Ovary (tissue), 9 donors: ENCODE data around the gene NRXN3. TPM values are rescaled to one million over a fixed set of nuclear protein-coding genes. Genes with fewer than 3 reads are reported as not detected.

ENCODE experiments used
- DNase-seq, 5 donors: peaks; one replicate each; pipeline ENCODE4 v3.0.0-alpha.2; 2019 to 2020
- H3K27ac ChIP-seq, 2 donors: fragments of 200-600 bp; one replicate each; pipeline versions ENCODE4 v1.5.1 to v1.8.0; 2019 to 2022
- H3K27me3 ChIP-seq: fragments of 200-600 bp; one replicate; pipeline ENCODE4 v1.8.0; 2022
- H3K36me3 ChIP-seq: fragments of 200-600 bp; sonication (generic); one replicate; pipeline ENCODE4 v1.5.1; 2019
- H3K4me1 ChIP-seq: one replicate; pipeline ENCODE4 v1.8.1; 2013; ENCODE audit warnings: mild to moderate bottlenecking, moderate library complexity; ENCODE audit not compliant: insufficient read depth
- H3K4me3 ChIP-seq: fragments of 200-600 bp; sonication (generic); one replicate; pipeline ENCODE4 v1.5.1; 2017
- H3K9me3 ChIP-seq, 2 donors: fragments of 200-600 bp in 1 of 2; sonication (generic) in 1 of 2; one replicate each; pipeline versions ENCODE4 v1.5.1 to v1.8.1; 2013 to 2019; ENCODE audit warnings: mild to moderate bottlenecking in 1 of 2, moderate library complexity in 1 of 2
- EP300 ChIP-seq: sonication (generic); formaldehyde crosslinking; IDR thresholded peaks from one replicate; pipeline ENCODE4 v1.6.1; 2017; ENCODE audit warnings: antibody characterized with exemption
- POLR2A ChIP-seq: fragments of 450-650 bp; IDR thresholded peaks from one replicate; pipeline ENCODE4 v1.6.1; 2017; ENCODE audit warnings: antibody characterized with exemption, mild to moderate bottlenecking, moderate library complexity
- WGBS, 3 donors: extraction: QIAGEN DNeasy Blood & Tissue Kit in 1 of 3; methylation state at CpG; one replicate each; pipeline versions ENCODE4 v1.1.5 to v1.1.7; 2013 to 2017; 5-methylcytosine and 5-hydroxymethylcytosine counted together
- intact Hi-C, 4 donors: fragments of 100-400 bp; cut with DNase I; formaldehyde crosslinking; loops; one replicate each; pipeline versions ENCODE4 v1.11.0 to v1.15.1; 2022 to 2023
- polyA plus RNA-seq, 2 donors: library from polyadenylated mRNA; stranded (reverse); fragments of 200-250 nt in 1 of 2; fragments of 350-450 nt in 1 of 2; fragmentation: Illumina TruSeq in 1 of 2; extraction: RNeasy Lipid Tissue Mini Kit (QIAGEN cat#74804) in 1 of 2; gene quantifications; one replicate each; pipeline ENCODE4 v1.2.3, GENCODE V29; 2013 to 2014
- total RNA-seq, 7 donors: library from RNA; depleted of rRNA in 2 of 7; stranded (reverse); fragments of >200 nt in 2 of 7; fragmentation: NEBNext Ultra II Directional in 3 of 7; extraction: Animal tissue kit (Norgen Biotek cat#: 25700) in 3 of 7; gene quantifications; one replicate each; pipeline versions ENCODE4 v1.1.0 to v1.2.4, GENCODE V29; 2016 to 2023
- TF ChIP-seq, protein P1 (sequence below), 3 donors: fragments of 450-650 bp in 2 of 3; fragments of 200-600 bp in 1 of 3; IDR thresholded peaks; one replicate each; pipeline versions ENCODE4 v1.5.1 to v1.8.0; 2016 to 2022; ENCODE audit warnings: antibody characterized with exemption in 3 of 3, mild to moderate bottlenecking in 1 of 3
- donor health status: DM: no; HTN: no; CAD: no; lungs with moderate emphysema.
- donor health status: DM: no; HTN: no; CAD: no.
- donor health status: Bipolar disorder and iron deficiency.
- donor health status: DM: yes; HTN: yes; CAD: no.
- donor health status: DM: no; HTN: no; CAD: no.
- donor health status: DM: yes; HTN: yes; CAD: no.

The NRXN3 gene
- total and polyA plus RNA-seq, 9 donors: 0.28 to 6.2 (median 0.82) TPM

DNA sequence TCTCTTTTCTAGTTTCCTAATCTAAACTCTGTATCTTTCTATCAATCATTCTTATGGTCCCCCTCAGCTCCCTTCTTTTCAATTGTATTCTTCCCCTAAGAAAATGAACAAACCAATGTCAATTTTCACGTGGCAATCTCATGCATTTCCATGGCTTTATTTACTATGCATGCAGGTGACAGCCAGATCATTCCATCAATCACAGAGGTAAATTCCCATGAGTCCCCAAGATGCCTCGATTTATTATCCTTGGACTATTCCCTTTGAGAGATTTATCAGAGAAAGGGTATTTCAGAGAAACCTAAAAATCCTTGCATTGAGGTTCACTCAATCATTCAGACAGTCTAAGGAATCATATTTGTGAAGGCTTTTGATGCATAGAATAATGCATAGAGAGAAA lies 1739.9 kb downstream of the NRXN3 start:
- TF ChIP-seq EP300 (no peak), POLR2A (no peak)
- TF ChIP-seq, protein P1, sequence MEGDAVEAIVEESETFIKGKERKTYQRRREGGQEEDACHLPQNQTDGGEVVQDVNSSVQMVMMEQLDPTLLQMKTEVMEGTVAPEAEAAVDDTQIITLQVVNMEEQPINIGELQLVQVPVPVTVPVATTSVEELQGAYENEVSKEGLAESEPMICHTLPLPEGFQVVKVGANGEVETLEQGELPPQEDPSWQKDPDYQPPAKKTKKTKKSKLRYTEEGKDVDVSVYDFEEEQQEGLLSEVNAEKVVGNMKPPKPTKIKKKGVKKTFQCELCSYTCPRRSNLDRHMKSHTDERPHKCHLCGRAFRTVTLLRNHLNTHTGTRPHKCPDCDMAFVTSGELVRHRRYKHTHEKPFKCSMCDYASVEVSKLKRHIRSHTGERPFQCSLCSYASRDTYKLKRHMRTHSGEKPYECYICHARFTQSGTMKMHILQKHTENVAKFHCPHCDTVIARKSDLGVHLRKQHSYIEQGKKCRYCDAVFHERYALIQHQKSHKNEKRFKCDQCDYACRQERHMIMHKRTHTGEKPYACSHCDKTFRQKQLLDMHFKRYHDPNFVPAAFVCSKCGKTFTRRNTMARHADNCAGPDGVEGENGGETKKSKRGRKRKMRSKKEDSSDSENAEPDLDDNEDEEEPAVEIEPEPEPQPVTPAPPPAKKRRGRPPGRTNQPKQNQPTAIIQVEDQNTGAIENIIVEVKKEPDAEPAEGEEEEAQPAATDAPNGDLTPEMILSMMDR (IDR thresholded peaks at IDR 0.05): no peak
- Histone ChIP-seq H3K9me3 (no peaks in the 10 kb centered on the region), H3K27ac (no peak overlapping the region), H3K36me3 (no peaks in the 10 kb centered on the region), H3K27me3 (no peaks in the 10 kb centered on the region), H3K4me3 (no peak overlapping the region), H3K4me1 (no peaks in the 10 kb centered on the region)
- 49 to 62% (median 50%) methylated on average over 2 of the region's 2 CpGs for WGBS, 3 donors
- intact Hi-C loops: no loop called here
- no peak for DNase-seq

DNA sequence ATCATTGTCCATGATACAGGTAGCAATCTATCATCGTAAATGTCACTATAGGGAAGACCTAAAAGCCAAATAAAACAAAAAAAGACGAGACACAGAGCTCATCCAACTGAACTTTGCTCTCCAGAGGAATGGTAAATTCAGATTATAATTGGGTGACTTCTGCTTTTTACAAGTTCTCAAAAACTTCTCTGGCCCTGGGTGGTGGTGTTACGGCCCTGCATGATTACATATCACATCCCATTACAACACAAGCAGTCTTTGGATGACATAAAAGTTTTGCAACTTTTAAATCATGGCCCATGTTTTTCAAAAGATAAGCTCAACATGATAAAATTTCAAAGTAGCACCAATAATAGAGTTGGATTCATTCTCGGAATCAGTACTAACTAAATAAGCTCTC lies 1741.6 kb downstream of the NRXN3 start:
- H3K27me3 ChIP-seq: no peaks in the 10 kb centered on the region
- H3K36me3 ChIP-seq: no peaks in the 10 kb centered on the region
- TF ChIP-seq, protein P1 (IDR thresholded peaks at IDR 0.05): no peak
- TF ChIP-seq EP300 (no peak), POLR2A (no peak)
- no peaks in the 10 kb centered on the region for H3K4me1 ChIP-seq
- intact Hi-C loops: no loop called here
- H3K4me3 ChIP-seq: no peak overlapping the region
- H3K27ac ChIP-seq: no peak overlapping the region
- DNase-seq: no peak
- H3K9me3 ChIP-seq: no peaks in the 10 kb centered on the region
- WGBS, 3 donors: 45 to 47% (median 47%) methylated on average over 4 of the region's 4 CpGs

DNA sequence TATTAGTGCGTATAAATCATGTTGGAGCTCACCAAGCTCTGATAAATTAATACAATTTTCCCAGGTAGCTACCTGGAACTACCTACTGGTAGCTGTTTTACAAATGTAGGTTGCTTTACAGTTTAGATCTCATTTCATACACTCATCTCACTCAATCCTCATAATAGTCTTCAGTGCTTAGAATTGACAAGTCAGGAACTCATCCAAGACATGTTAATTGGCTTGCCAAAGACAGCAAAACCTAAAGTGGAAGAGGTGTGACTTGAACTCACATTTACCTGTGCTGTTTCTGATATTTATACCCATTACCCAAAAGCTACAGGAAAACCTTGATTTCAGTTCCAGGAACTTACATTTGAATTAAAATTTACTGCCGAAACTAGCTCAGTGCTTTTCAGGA lies 1744.4 kb downstream of the NRXN3 start:
- WGBS, 3 donors: 87 to 96% (median 92%) methylated on average over 2 of the region's 2 CpGs
- no peak for TF ChIP-seq POLR2A
- no peak for TF ChIP-seq EP300
- TF ChIP-seq, protein P1 (IDR thresholded peaks at IDR 0.05): no peak
- Histone ChIP-seq H3K27me3 (no peaks in the 10 kb centered on the region), H3K9me3 (no peaks in the 10 kb centered on the region), H3K27ac (no peak overlapping the region), H3K36me3 (no peaks in the 10 kb centered on the region), H3K4me3 (no peak overlapping the region), H3K4me1 (no peaks in the 10 kb centered on the region)
- intact Hi-C loops: no loop called here
- DNase-seq: no peak

DNA sequence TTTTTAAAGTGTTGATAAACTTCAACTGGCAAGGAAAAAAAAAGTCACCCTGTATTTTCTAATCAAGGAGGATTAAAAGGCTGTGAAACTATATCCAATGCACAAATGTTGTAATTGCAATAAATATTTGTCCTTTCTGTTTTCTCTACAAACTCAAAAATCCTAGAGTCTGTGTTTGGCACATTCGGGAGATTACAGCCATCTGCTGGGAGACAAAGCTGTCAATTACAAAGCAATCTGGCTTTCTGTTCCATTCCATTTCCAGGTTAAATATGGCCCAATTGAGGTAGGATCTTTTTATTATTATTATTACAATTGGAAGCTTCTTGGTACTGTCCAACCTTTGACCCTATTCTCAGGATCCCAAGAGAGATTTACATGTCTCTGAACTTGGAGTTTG lies 1745.2 kb downstream of the NRXN3 start:
- H3K36me3 ChIP-seq: no peaks in the 10 kb centered on the region
- H3K27ac ChIP-seq: no peak overlapping the region
- TF ChIP-seq, protein P1 (IDR thresholded peaks at IDR 0.05): no peak
- TF ChIP-seq POLR2A (no peak), EP300 (no peak)
- H3K4me1 ChIP-seq: no peaks in the 10 kb centered on the region
- no peaks in the 10 kb centered on the region for H3K27me3 ChIP-seq
- intact Hi-C loops: no loop called here
- H3K9me3 ChIP-seq: no peaks in the 10 kb centered on the region
- DNase-seq: no peak
- H3K4me3 ChIP-seq: no peak overlapping the region
- WGBS, 3 donors: 33 to 49% (median 44%) methylated on average over 1 of the region's 1 CpG

DNA sequence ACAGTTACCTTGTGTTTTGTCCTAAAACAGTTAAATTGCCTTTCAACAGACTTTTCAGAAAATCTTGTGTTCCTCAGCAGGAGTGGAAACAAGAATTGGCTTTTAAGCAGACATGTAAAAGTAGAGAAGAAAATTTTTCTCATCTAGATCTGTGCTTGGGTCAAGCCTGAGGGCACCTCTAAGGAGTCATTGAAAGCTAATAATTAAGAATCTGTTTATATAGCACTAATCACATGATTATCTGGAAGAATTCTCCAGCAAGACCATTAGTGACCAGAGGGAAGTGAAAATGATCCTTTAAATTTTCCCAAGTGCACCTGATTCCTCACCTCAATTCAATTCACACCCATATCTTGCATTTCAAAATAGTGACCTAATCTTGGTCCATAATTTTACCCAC lies 1746.1 kb downstream of the NRXN3 start:
- intact Hi-C loops: no loop called here
- no peak overlapping the region for H3K4me3 ChIP-seq
- no peaks in the 10 kb centered on the region for H3K27me3 ChIP-seq
- TF ChIP-seq EP300: no peak
- TF ChIP-seq, protein P1 (IDR thresholded peaks at IDR 0.05): no peak
- TF ChIP-seq POLR2A: no peak
- no peaks in the 10 kb centered on the region for H3K36me3 ChIP-seq
- no peaks in the 10 kb centered on the region for H3K4me1 ChIP-seq
- DNase-seq: no peak
- H3K27ac ChIP-seq: no peak overlapping the region
- no peaks in the 10 kb centered on the region for H3K9me3 ChIP-seq
